Endometrial microvascular endothelial cells (primary cell): ENCODE data around the gene FOXK1. TPM values are rescaled to one million over a fixed set of nuclear protein-coding genes. Genes with fewer than 3 reads are reported as not detected.

ENCODE experiments used
- in situ Hi-C: cut with HindIII; loops from 2 replicates; pipeline ENCODE4 v1.10.0; 2017; ENCODE audit warnings: low sequenced_read_pairs, low pct_unique_long_range_greater_than_20kb; ENCODE audit errors: inconsistent ontology term
- total RNA-seq: library from RNA; depleted of rRNA; stranded (reverse); fragments of >200 nt; gene quantifications from one replicate; pipeline ENCODE4 v1.2.3, GENCODE V29; 2015; ENCODE audit errors: inconsistent ontology term

FOXK1 gene
- total RNA-seq, 1 donor from 2014 or later = 34.0 TPM

- in situ Hi-C loops = no loop called here
Measured at GRCh38 chr7:4714767-4715409, 32.8 kb downstream of the FOXK1 start.

DNA sequence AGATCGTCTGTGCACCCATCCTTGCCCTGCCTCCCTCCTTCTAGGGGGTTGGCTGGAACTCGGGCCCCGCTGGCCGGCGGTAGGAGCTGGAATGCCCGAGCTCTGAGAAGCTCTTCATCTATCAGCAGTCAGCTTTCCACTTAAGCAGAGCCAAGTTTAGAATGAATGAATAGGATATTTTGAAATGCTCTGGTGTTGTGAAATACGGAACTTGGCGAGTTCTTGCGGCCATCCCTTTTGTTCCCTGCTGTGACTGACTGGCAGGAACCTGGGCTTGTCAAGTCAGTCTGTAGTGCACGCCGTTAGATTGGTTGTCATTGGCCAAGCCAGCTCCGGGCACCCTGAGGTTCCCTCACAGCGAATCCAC lies 33.3 kb downstream of the FOXK1 start:
- in situ Hi-C loops = no loop called here

GRCh38 chr7:4716946-4717795 lies 35.1 kb downstream of the FOXK1 start:
- in situ Hi-C loops = no loop called here

DNA sequence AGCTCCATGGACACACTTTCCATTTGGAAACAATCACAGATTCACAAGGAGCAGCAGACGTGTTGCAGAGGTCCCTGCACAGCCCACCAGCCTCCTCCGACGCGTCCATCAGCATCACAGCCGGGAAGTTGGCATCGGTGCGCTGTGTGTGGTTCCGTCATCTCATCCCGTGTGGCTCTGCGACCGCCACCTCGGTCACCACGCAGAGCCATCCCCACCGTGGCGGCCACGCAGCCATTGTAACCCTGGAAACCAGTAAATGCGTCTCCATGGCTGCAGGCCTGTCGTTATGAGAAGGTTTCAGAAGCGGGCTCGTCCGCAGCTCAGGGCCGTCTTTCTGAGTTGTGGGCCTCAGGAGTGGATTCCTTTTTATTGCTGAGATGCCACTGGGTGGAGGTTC lies 36.0 kb downstream of the FOXK1 start:
- in situ Hi-C loops = no loop called here

DNA sequence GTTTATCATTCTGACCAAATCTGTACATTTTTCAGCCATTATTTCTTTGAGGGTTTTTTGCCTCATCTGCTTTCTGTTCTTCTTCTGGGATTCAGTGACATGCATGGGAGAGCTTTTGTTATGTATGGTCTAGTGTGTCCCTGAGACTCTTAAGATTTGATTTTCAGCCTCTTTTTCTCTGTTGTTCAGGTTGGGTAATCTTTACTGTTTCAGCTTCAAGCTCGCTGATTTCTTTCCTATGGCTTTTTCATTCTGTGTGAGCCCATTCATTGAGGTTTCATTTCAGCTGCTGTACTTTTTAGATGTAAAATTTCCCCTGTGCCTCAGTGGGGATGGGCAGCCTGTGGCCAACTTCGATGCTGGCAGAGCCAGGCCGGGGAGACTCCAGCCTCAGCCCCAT lies 38.1 kb downstream of the FOXK1 start:
- in situ Hi-C loops = no loop called here

DNA sequence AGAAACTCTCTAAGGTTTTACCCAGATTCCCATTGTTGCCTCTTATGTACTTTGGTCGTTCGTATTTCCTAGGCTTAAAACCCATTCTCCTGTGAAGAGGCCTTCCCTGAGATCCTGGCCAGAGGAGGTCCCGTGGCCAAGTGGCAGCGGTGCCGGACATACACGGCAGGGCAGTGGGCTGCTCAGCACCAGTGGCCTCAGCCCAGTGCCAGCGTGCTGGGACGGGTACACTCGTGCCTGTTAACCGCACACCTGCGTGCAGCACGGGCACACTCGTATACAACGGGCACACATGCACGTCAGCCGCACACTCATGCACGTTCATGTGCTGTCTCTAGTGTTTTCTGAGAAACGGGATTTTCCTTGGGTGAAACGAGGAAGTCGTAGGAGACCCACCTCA lies 40.2 kb downstream of the FOXK1 start:
- in situ Hi-C loops = no loop called here

- in situ Hi-C loops = no loop called here
Measured at GRCh38 chr7:4722960-4723630, 41.0 kb downstream of the FOXK1 start.

DNA sequence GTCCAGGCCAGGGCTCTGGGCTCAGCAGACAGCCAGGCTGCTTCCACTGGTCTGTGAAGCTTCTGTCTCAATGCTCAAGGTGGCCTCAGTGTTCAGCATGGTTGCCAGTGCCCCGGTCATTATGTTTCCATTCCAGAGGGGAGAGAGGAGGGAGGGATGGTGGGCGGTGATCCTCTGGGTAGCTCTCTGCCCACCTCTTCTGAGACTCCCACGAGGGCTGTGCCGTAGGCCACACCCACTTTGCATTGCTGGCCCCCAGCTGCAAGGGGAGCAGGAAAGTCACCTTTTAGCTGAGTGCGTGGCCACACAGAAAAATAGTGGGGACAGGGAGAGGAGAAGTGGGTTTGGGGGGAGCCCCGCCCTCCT lies 42.5 kb downstream of the FOXK1 start:
- in situ Hi-C loops = no loop called here

DNA sequence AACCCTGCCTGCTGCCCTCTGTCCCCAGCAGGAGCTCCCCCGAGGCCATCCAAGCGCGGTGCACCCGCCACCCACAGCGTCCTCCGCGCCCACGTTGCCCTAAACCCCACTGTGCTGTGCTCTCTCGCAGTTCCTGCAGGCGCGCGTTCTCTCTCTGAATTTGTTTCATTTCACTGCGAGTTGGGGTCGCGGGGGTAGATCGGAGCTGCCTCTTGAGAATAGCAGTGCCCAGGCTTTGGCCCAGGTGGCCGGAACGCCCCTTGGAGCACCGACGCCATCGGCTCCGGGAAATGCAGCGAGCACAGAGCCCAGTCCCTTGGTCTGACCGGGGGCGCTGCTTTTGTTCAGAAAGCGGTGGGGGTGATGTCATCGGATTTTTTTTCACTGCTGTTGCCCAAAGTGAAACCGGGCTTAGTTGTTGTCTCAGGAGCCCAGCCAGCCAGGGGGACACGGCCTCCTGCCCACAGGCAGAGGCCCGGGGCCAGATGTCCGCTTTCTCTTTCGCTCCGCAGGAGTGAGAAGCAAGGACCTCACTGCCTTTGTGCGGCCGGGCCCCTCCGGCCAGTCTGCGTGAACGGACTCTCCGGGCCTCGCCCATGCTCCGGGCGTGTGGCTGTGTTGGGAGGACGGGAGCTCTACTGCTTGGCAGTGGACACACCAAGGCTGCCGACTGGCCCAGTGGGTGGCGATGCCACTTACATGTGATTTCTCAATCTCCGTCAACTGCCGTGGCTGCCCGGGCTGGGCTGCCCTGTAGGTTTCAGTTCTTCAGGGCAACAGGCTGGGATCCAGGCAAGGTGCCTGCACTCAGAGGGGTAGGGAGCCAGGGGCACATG lies 43.1 kb downstream of the FOXK1 start:
- in situ Hi-C loops = no loop called here

- in situ Hi-C loops = no loop called here
Measured at GRCh38 chr7:4725850-4726450, 43.9 kb downstream of the FOXK1 start.

- in situ Hi-C loops = no loop called here
Measured at GRCh38 chr7:4726566-4726965, 44.5 kb downstream of the FOXK1 start.

DNA sequence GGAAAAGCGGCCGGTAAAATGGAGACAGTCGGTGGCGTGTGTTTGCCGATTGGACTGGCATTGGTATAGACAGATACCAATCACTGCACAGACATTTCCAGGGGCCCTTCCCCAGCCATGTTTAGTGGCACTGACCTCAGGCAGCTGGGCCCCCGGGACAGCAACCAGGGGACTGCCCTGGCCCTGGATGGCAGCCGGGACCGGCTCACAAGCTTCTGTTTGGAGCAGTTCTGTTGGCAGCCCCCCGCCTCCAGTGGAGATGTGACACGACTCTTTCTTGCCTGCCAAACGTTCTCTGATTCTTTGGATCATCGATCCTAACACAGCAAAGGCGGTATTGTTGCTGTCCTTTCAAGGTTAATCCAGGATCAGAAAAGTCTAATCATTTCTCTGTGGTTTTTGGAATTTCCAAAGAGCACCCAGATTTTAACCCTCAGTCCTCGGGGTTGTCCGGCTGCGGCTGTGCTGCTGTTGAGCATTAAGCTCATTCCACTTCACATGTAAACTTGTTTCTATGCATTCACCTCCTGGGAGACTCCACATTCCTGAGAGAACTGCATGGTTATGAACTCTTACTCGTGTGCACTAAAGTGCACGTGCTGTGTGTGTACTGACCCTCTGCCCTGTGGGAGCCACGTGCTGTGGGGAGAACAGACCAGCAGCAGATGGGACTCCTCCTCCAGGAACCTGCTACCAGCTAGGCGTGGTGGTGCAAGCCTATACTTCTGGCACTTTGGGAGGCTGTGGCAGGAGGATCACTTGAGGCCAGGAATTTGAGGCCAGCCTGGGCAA lies 46.0 kb downstream of the FOXK1 start:
- in situ Hi-C loops = no loop called here

GRCh38 chr7:4729266-4729665 lies 47.2 kb downstream of the FOXK1 start:
- in situ Hi-C loops = no loop called here

- in situ Hi-C loops = no loop called here
Measured at GRCh38 chr7:4730276-4730675, 48.2 kb downstream of the FOXK1 start.

DNA sequence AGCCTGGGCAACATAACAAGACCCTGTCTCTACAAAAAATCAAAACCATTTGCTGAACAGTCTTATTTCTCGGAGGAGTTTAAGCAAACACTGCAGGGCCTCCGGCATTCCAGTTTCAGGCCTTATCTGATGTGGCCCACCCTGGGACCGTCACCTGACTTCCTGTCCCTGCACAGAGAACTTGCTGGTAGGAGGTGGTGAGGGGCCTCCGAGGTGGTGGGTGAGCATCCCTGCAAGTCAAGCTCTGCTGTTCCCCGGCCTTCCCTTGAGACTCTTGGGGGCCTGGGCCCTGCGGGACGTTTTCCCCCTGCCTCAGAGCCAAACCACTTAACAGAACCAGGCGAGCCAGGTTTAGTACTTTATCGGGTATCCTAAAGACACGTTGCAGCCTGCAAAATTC lies 48.9 kb downstream of the FOXK1 start:
- in situ Hi-C loops = no loop called here

GRCh38 chr7:4731803-4732202 lies 49.7 kb downstream of the FOXK1 start:
- in situ Hi-C loops = no loop called here

DNA sequence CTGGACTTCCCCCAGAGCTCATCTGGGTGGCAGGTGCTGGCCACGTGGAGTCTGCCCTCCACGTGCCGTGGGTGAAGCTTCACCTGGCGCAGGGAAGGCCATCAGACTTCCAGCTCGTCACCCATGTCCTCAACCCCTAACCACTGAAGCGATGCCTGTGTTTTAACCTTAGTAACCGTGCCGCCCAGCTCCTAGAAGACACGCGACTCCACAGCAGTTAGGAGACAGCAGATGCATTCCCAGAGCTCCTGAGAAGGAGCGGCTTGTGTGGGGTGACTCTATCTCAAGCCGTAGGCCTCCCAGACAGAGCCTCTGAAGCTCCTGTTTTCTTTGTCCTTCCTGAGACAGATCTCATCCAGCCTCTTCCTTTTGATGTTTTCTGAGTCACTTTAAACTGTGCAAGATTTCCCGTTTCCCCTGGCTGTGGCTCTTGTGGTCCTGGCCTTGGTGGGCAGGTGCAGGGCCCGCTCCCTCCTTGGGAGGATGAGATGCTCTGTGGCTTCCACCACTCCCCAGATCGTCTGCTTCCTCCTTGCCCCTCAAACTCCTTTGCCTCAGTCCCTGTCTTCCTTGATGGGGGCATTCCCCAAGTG lies 51.9 kb downstream of the FOXK1 start:
- in situ Hi-C loops = no loop called here
